HG03460 (cell line): ENCODE results near the gene ROMO1.

Source experiments
- ATAC-seq: cut with Tn5 transposase; IDR thresholded peaks from one replicate; pipeline ENCODE4 v1.9.1; 2021; ENCODE audit not compliant: unreplicated experiment

The ROMO1 gene

GRCh38 chr20:35699127-35699956 is at the start of gene ROMO1, which contains the start of gene NFS1:
Gene ROMO1, plus strand, starts transcription at chr20:35699405. Its CDS starts 228 bp downstream, at chr20:35699633.
Gene NFS1, minus strand, starts transcription at chr20:35699352. Its CDS starts 64 bp downstream, at chr20:35699288.
- peak; percentile 87 for ATAC-seq

GRCh38 chr20:35650632-35651031 is 48.6 kb upstream of the ROMO1 start:
- ATAC-seq: no peak

GRCh38 chr20:35651958-35652357 is 47.2 kb upstream of the ROMO1 start:
- no peak for ATAC-seq

GRCh38 chr20:35652641-35653429 is 46.4 kb upstream of the ROMO1 start:
- no peak for ATAC-seq

- no peak for ATAC-seq
These were observed 45.8 kb upstream of the ROMO1 start for GRCh38 chr20:35653430-35653734.

GRCh38 chr20:35653893-35654292 is 45.3 kb upstream of the ROMO1 start:
- ATAC-seq: no peak

GRCh38 chr20:35654415-35654814 is 44.8 kb upstream of the ROMO1 start:
- no peak for ATAC-seq

GRCh38 chr20:35657271-35657670 is 41.9 kb upstream of the ROMO1 start:
- no peak for ATAC-seq

GRCh38 chr20:35660122-35660937 is 38.9 kb upstream of the ROMO1 start:
- ATAC-seq: no peak

GRCh38 chr20:35661053-35661452 is 38.2 kb upstream of the ROMO1 start:
- no peak for ATAC-seq

- no peak for ATAC-seq
These were observed 37.3 kb upstream of the ROMO1 start for GRCh38 chr20:35661908-35662307.

GRCh38 chr20:35662551-35662950 is 36.7 kb upstream of the ROMO1 start:
- ATAC-seq: no peak

- ATAC-seq: peak; percentile 27
These were observed 35.4 kb upstream of the ROMO1 start for GRCh38 chr20:35663516-35664465.

GRCh38 chr20:35664466-35665206 is 34.6 kb upstream of the ROMO1 start, which contains the start of the genes CPNE1 and RBM12:
Gene CPNE1, minus strand, starts transcription at chr20:35664900. Its CDS starts 31,977 bp downstream, at chr20:35632923.
Gene RBM12, minus strand, starts transcription at chr20:35664900. Its CDS starts 9,578 bp downstream, at chr20:35655322.
- ATAC-seq: peak; percentile 68

- ATAC-seq: no peak
These were observed 33.3 kb upstream of the ROMO1 start for GRCh38 chr20:35665949-35666288.

- ATAC-seq: no peak
These were observed 30.0 kb upstream of the ROMO1 start for GRCh38 chr20:35669221-35669620.

- no peak for ATAC-seq
These were observed 29.5 kb upstream of the ROMO1 start for GRCh38 chr20:35669681-35670080.

GRCh38 chr20:35673884-35674283 is 25.3 kb upstream of the ROMO1 start:
- ATAC-seq: no peak

- ATAC-seq: no peak
These were observed 24.3 kb upstream of the ROMO1 start for GRCh38 chr20:35674921-35675320.
